Measurements from ENCODE around the gene APOA4. TPM values are rescaled to one million over a fixed set of nuclear protein-coding genes. Genes with fewer than 3 reads are reported as not detected.

Gene APOA4
- total and polyA plus RNA-seq, 2 of the 13 experiments (the other 11 are each of a cell fraction or from before 2014, with no cell fraction given), result 3.8 to 7.2 TPM

DNA sequence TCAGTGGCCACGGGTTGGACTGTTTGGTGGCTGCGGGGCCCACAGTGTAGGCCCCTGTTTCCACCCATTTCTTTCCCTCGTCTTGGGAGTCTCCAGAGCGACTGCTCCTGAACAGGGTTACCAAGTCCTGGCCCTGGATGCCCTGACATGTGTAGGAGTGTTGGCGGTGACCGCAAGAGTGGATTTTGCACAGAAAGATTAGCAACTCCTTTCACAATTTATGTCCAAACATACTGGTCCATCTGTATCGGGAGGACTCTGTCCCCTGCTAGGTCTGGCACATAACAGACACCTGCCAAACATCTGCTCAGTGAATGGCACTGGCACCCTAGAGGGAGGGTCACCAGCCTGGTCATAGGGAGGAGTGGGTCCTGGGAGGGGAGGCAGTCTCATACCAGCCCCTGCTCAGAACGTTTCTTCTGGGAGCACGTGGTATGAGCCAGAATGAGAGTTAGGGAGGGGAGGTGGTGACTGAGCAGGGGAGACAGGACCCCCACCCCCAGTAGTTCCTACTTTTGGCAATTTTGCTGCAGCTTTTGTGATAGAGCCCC, 17.7 kb upstream of the APOA4 start (continued):
- TF ChIP-seq, protein P1, sequence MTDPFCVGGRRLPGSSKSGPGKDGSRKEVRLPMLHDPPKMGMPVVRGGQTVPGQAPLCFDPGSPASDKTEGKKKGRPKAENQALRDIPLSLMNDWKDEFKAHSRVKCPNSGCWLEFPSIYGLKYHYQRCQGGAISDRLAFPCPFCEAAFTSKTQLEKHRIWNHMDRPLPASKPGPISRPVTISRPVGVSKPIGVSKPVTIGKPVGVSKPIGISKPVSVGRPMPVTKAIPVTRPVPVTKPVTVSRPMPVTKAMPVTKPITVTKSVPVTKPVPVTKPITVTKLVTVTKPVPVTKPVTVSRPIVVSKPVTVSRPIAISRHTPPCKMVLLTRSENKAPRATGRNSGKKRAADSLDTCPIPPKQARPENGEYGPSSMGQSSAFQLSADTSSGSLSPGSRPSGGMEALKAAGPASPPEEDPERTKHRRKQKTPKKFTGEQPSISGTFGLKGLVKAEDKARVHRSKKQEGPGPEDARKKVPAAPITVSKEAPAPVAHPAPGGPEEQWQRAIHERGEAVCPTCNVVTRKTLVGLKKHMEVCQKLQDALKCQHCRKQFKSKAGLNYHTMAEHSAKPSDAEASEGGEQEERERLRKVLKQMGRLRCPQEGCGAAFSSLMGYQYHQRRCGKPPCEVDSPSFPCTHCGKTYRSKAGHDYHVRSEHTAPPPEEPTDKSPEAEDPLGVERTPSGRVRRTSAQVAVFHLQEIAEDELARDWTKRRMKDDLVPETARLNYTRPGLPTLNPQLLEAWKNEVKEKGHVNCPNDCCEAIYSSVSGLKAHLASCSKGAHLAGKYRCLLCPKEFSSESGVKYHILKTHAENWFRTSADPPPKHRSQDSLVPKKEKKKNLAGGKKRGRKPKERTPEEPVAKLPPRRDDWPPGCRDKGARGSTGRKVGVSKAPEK (CRISPR knock-in tag; IDR thresholded peaks at IDR 0.05; ENCODE audit: borderline replicate concordance), result 0 out of 2 replicates have a peak, but pooled peaks have one; percentile 19
- peak; percentile 78 for TF ChIP-seq CEBPB (IDR thresholded peaks at IDR 0.05; ENCODE audit: borderline replicate concordance, low read depth, low read length)
- no peak for TF ChIP-seq SSRP1 (CRISPR knock-in tag; IDR thresholded peaks at IDR 0.05)
- TF ChIP-seq, protein P2, sequence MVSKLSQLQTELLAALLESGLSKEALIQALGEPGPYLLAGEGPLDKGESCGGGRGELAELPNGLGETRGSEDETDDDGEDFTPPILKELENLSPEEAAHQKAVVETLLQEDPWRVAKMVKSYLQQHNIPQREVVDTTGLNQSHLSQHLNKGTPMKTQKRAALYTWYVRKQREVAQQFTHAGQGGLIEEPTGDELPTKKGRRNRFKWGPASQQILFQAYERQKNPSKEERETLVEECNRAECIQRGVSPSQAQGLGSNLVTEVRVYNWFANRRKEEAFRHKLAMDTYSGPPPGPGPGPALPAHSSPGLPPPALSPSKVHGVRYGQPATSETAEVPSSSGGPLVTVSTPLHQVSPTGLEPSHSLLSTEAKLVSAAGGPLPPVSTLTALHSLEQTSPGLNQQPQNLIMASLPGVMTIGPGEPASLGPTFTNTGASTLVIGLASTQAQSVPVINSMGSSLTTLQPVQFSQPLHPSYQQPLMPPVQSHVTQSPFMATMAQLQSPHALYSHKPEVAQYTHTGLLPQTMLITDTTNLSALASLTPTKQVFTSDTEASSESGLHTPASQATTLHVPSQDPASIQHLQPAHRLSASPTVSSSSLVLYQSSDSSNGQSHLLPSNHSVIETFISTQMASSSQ (IDR thresholded peaks at IDR 0.05; ENCODE audit: low read depth), result no peak
- TF ChIP-seq, protein P2 (CRISPR knock-in tag; IDR thresholded peaks at IDR 0.05; ENCODE audit: borderline replicate concordance), result peak; percentile 38; the same call in 1 of the 2 replicates
- TF ChIP-seq KDM5B (CRISPR knock-in tag; IDR thresholded peaks at IDR 0.05; ENCODE audit: borderline replicate concordance), result peak; percentile 49; the same call in 1 of the 2 replicates
- TF ChIP-seq, protein P3, sequence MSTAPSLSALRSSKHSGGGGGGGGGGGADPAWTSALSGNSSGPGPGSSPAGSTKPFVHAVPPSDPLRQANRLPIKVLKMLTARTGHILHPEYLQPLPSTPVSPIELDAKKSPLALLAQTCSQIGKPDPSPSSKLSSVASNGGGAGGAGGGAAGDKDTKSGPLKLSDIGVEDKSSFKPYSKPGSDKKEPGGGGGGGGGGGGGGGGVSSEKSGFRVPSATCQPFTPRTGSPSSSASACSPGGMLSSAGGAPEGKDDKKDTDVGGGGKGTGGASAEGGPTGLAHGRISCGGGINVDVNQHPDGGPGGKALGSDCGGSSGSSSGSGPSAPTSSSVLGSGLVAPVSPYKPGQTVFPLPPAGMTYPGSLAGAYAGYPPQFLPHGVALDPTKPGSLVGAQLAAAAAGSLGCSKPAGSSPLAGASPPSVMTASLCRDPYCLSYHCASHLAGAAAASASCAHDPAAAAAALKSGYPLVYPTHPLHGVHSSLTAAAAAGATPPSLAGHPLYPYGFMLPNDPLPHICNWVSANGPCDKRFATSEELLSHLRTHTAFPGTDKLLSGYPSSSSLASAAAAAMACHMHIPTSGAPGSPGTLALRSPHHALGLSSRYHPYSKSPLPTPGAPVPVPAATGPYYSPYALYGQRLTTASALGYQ (CRISPR knock-in tag; IDR thresholded peaks at IDR 0.05), result no peak
- TF ChIP-seq, protein P4, sequence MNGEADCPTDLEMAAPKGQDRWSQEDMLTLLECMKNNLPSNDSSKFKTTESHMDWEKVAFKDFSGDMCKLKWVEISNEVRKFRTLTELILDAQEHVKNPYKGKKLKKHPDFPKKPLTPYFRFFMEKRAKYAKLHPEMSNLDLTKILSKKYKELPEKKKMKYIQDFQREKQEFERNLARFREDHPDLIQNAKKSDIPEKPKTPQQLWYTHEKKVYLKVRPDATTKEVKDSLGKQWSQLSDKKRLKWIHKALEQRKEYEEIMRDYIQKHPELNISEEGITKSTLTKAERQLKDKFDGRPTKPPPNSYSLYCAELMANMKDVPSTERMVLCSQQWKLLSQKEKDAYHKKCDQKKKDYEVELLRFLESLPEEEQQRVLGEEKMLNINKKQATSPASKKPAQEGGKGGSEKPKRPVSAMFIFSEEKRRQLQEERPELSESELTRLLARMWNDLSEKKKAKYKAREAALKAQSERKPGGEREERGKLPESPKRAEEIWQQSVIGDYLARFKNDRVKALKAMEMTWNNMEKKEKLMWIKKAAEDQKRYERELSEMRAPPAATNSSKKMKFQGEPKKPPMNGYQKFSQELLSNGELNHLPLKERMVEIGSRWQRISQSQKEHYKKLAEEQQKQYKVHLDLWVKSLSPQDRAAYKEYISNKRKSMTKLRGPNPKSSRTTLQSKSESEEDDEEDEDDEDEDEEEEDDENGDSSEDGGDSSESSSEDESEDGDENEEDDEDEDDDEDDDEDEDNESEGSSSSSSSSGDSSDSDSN (CRISPR knock-in tag; IDR thresholded peaks at IDR 0.05), result peak; percentile 44
- no peak for TF ChIP-seq SOX6 (IDR thresholded peaks at IDR 0.05)
- peak; percentile 66 for TF ChIP-seq SOX6 (CRISPR knock-in tag; IDR thresholded peaks at IDR 0.05)
- TF ChIP-seq RBFOX2 (IDR thresholded peaks at IDR 0.05; ENCODE audit: low read depth, low read length), result peak; percentile 26; the same call in 1 of the 2 replicates
- TF ChIP-seq, protein P5, sequence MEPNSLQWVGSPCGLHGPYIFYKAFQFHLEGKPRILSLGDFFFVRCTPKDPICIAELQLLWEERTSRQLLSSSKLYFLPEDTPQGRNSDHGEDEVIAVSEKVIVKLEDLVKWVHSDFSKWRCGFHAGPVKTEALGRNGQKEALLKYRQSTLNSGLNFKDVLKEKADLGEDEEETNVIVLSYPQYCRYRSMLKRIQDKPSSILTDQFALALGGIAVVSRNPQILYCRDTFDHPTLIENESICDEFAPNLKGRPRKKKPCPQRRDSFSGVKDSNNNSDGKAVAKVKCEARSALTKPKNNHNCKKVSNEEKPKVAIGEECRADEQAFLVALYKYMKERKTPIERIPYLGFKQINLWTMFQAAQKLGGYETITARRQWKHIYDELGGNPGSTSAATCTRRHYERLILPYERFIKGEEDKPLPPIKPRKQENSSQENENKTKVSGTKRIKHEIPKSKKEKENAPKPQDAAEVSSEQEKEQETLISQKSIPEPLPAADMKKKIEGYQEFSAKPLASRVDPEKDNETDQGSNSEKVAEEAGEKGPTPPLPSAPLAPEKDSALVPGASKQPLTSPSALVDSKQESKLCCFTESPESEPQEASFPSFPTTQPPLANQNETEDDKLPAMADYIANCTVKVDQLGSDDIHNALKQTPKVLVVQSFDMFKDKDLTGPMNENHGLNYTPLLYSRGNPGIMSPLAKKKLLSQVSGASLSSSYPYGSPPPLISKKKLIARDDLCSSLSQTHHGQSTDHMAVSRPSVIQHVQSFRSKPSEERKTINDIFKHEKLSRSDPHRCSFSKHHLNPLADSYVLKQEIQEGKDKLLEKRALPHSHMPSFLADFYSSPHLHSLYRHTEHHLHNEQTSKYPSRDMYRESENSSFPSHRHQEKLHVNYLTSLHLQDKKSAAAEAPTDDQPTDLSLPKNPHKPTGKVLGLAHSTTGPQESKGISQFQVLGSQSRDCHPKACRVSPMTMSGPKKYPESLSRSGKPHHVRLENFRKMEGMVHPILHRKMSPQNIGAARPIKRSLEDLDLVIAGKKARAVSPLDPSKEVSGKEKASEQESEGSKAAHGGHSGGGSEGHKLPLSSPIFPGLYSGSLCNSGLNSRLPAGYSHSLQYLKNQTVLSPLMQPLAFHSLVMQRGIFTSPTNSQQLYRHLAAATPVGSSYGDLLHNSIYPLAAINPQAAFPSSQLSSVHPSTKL (CRISPR knock-in tag; IDR thresholded peaks at IDR 0.05), result peak; percentile 70
- TF ChIP-seq HNF4A (CRISPR knock-in tag; IDR thresholded peaks at IDR 0.05), result peak; percentile 93

Measured in HepG2 (cell line).